D721Med (cell line): ENCODE measurements around the gene BMS1.

Experiments
- DNase-seq: peaks from one replicate; pipeline ENCODE4 v3.0.0; 2011; ENCODE audit warnings: low spot score; ENCODE audit not compliant: insufficient read length
- FAIRE-seq: peaks from 2 replicates; lab custom pipeline; 2011; peaks lifted over from hg19 to GRCh38; lab: Jason Lieb, UNC
- CTCF ChIP-seq: IDR thresholded peaks from 2 replicates; pipeline ENCODE4 v1.5.1; 2012; ENCODE audit warnings: mild to moderate bottlenecking, control low read depth; ENCODE audit not compliant: insufficient read depth; ENCODE audit errors: missing control alignments

BMS1 gene

GRCh38 chr10:42768581-42769152 is 13.9 kb upstream of the BMS1 start:
- DNase-seq (no peak), FAIRE-seq (no peak)
- TF ChIP-seq CTCF: no peak

GRCh38 chr10:42769173-42769572 is 13.4 kb upstream of the BMS1 start:
- TF ChIP-seq CTCF: no peak
- FAIRE-seq: no peak
- DNase-seq: no peak

- FAIRE-seq (no peak), DNase-seq (no peak)
- no peak for TF ChIP-seq CTCF
Measured at GRCh38 chr10:42769673-42770072, 12.9 kb upstream of the BMS1 start.

GRCh38 chr10:42776681-42777080 is 5.9 kb upstream of the BMS1 start:
- no peak for TF ChIP-seq CTCF
- FAIRE-seq (no peak), DNase-seq (no peak)

- no peak for DNase-seq
- TF ChIP-seq CTCF: no peak
- FAIRE-seq: no peak
Measured at GRCh38 chr10:42780456-42780855, 2.1 kb upstream of the BMS1 start.

- DNase-seq: no peak
- FAIRE-seq: no peak
- no peak for TF ChIP-seq CTCF
Measured at GRCh38 chr10:42781893-42782445, 626 bp upstream of the BMS1 start.

GRCh38 chr10:42783181-42783549 is 570 bp downstream of the BMS1 start:
- no peak for TF ChIP-seq CTCF
- no peak for FAIRE-seq
- DNase-seq: no peak
